ENCODE data around the gene SLC12A3. TPM values are rescaled to one million over a fixed set of nuclear protein-coding genes. Genes with fewer than 3 reads are reported as not detected.

SLC12A3 gene, protein sequence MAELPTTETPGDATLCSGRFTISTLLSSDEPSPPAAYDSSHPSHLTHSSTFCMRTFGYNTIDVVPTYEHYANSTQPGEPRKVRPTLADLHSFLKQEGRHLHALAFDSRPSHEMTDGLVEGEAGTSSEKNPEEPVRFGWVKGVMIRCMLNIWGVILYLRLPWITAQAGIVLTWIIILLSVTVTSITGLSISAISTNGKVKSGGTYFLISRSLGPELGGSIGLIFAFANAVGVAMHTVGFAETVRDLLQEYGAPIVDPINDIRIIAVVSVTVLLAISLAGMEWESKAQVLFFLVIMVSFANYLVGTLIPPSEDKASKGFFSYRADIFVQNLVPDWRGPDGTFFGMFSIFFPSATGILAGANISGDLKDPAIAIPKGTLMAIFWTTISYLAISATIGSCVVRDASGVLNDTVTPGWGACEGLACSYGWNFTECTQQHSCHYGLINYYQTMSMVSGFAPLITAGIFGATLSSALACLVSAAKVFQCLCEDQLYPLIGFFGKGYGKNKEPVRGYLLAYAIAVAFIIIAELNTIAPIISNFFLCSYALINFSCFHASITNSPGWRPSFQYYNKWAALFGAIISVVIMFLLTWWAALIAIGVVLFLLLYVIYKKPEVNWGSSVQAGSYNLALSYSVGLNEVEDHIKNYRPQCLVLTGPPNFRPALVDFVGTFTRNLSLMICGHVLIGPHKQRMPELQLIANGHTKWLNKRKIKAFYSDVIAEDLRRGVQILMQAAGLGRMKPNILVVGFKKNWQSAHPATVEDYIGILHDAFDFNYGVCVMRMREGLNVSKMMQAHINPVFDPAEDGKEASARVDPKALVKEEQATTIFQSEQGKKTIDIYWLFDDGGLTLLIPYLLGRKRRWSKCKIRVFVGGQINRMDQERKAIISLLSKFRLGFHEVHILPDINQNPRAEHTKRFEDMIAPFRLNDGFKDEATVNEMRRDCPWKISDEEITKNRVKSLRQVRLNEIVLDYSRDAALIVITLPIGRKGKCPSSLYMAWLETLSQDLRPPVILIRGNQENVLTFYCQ
- not detected in 2 replicates for total RNA-seq
- long read RNA-seq, result 0 reads

DNA sequence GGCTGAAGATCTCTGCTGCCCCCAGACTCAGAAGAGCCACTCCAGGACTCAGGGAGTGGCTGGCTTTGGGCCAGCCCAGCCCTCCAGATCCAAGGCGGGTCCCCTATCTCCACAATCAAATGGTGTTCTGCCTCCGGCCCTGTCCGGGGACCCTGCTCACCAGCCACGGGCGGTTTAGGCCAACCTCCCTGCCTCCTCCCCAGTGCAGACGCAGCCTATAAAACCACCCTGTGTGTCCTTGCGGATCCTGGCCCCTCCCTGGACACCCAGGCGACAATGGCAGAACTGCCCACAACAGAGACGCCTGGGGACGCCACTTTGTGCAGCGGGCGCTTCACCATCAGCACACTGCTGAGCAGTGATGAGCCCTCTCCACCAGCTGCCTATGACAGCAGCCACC, at the start of gene SLC12A3:
TSS of gene SLC12A3 (plus strand) at position 248 of the 400 bp plus-strand sequence. CDS start at position 277, 29 bp downstream.
- H3K4me1 Mint-ChIP-seq, result peaks cover 15% of the 10 kb centered on the region

DNA sequence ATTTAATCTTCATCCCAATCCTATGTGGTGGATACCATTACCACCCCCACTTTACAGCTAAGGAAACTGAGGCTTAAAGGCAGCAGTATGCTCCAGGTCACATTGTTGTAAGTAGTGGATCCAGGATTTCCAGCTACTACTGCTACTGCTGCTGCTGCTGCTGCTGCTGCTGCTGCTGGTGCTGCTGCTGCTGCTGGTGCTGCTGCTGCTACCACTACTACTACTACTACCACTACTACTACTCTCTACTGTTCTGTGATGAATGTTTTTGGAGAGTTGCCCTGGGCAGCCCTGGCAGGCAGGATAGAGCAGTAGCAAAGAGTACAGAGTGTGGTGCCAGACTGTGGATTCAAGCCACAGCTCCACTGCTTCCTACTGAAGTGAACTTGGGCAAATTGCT, 49.3 kb upstream of the SLC12A3 start:
- no peaks in the 10 kb centered on the region for H3K36me3 Mint-ChIP-seq (ENCODE audit: low read depth)
- TF ChIP-seq, protein P1, sequence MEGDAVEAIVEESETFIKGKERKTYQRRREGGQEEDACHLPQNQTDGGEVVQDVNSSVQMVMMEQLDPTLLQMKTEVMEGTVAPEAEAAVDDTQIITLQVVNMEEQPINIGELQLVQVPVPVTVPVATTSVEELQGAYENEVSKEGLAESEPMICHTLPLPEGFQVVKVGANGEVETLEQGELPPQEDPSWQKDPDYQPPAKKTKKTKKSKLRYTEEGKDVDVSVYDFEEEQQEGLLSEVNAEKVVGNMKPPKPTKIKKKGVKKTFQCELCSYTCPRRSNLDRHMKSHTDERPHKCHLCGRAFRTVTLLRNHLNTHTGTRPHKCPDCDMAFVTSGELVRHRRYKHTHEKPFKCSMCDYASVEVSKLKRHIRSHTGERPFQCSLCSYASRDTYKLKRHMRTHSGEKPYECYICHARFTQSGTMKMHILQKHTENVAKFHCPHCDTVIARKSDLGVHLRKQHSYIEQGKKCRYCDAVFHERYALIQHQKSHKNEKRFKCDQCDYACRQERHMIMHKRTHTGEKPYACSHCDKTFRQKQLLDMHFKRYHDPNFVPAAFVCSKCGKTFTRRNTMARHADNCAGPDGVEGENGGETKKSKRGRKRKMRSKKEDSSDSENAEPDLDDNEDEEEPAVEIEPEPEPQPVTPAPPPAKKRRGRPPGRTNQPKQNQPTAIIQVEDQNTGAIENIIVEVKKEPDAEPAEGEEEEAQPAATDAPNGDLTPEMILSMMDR (conservative IDR thresholded peaks at IDR 0.05), result no peak
- no peak for DNase-seq (ENCODE audit: low read depth, low spot score)
- no peaks in the 10 kb centered on the region for H3K9me3 Mint-ChIP-seq
- H3K27me3 Mint-ChIP-seq (ENCODE audit: low read depth), result no peaks in the 10 kb centered on the region
- no peak overlapping the region for H3K27ac Mint-ChIP-seq (ENCODE audit: unreplicated experiment)
- H3K4me1 Mint-ChIP-seq, result peaks cover 5% of the 10 kb centered on the region
- no peak overlapping the region for H3K4me3 Mint-ChIP-seq

More for the DNA sequence above, at the start of gene SLC12A3:
- Mint-ChIP-seq H3K36me3 (ENCODE audit: low read depth) (no peaks in the 10 kb centered on the region), H3K27me3 (ENCODE audit: low read depth) (no peaks in the 10 kb centered on the region), H3K27ac (ENCODE audit: unreplicated experiment) (no peak within 1 kb of the TSS), H3K4me3 (no peak within 1 kb of the TSS), H3K9me3 (no peaks in the 10 kb centered on the region)
- no peak for DNase-seq (ENCODE audit: low read depth, low spot score)
- TF ChIP-seq, protein P1 (conservative IDR thresholded peaks at IDR 0.05), result no peak

DNA sequence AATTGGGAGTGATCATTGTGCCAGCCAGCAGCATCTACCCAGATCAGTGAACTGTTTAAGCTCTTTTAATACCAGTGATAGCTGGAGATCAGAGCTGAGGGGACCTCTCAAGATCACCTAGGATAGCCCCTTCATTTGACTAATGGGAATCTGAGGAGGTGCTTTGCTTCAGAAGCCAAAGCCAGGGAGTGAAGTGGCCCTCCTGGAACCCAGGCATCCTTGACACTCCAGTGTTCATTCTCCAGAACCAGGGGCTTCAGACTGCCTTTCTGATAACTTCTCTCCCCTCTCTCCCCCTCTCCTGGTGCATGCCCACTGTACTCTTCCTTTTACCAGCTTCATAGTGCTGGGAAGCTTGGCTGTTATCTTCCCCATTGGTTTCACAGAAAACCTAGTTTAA, 48.0 kb upstream of the SLC12A3 start:
- peaks cover 5% of the 10 kb centered on the region for H3K4me1 Mint-ChIP-seq
- H3K9me3 Mint-ChIP-seq, result no peaks in the 10 kb centered on the region
- DNase-seq (ENCODE audit: low read depth, low spot score), result no peak
- H3K4me3 Mint-ChIP-seq, result no peak overlapping the region
- peaks cover 3% of the 10 kb centered on the region for H3K36me3 Mint-ChIP-seq (ENCODE audit: low read depth)
- TF ChIP-seq, protein P1 (conservative IDR thresholded peaks at IDR 0.05), result no peak
- no peak overlapping the region for H3K27ac Mint-ChIP-seq (ENCODE audit: unreplicated experiment)
- no peaks in the 10 kb centered on the region for H3K27me3 Mint-ChIP-seq (ENCODE audit: low read depth)

DNA sequence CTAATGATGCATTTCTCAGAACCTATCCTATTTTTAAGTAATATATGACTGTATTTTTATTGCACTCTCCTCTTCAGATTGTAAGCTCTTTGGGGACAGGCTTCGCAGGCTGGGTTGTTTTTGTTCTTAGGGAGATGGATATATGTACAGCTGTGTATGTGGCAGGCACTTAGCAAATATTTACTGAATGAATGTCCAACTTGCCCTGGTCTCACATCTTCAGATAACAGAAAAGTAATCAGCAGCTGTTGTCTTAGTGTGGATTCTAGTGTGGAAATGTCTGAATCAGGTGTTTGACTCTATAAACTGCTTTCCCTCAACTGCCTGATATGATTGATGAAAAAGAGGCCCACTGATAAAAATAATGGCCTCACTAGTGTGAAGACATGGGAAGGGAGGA, 47.1 kb upstream of the SLC12A3 start:
- peaks cover 8% of the 10 kb centered on the region for H3K4me1 Mint-ChIP-seq
- no peak overlapping the region for H3K4me3 Mint-ChIP-seq
- no peaks in the 10 kb centered on the region for H3K9me3 Mint-ChIP-seq
- no peaks in the 10 kb centered on the region for H3K27me3 Mint-ChIP-seq (ENCODE audit: low read depth)
- no peak overlapping the region for H3K27ac Mint-ChIP-seq (ENCODE audit: unreplicated experiment)
- TF ChIP-seq, protein P1 (conservative IDR thresholded peaks at IDR 0.05), result no peak
- peaks cover 3% of the 10 kb centered on the region for H3K36me3 Mint-ChIP-seq (ENCODE audit: low read depth)
- no peak for DNase-seq (ENCODE audit: low read depth, low spot score)

DNA sequence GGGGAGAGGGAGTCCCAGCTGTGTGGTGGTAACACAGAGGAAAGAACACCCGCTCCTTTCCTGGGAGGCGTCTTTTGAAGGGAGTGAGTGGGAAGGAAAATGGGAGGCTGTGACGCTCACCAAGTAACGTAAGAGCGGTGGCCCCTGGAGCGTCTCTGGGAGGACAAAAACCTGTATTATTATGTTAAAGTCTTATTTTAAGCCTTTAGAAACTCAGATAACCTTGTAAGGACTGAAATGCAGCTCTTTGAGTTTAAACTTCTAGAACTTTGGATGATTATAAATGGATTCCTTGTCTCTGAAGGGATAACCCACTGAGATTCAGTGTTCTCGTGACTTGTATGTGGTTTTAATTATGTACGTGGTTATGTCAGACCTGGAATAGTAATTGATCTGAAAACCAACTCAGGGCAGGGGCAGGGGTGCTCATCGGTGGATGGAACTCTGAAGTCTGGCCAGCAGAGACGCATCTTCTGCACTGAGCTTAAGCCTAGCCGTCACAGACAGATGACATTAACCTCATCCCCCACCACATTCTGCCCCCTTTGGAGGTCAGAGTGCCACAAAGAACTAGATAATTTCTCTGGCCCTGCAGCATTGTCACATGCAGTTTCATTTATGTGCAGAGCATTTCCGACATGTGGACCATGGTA, 41.8 kb upstream of the SLC12A3 start:
- H3K27ac Mint-ChIP-seq (ENCODE audit: unreplicated experiment), result peak overlapping the region; percentile 67
- H3K9me3 Mint-ChIP-seq, result no peaks in the 10 kb centered on the region
- H3K4me1 Mint-ChIP-seq, result peaks cover 24% of the 10 kb centered on the region
- H3K36me3 Mint-ChIP-seq (ENCODE audit: low read depth), result peaks cover 3% of the 10 kb centered on the region
- no peaks in the 10 kb centered on the region for H3K27me3 Mint-ChIP-seq (ENCODE audit: low read depth)
- H3K4me3 Mint-ChIP-seq, result no peak overlapping the region
- TF ChIP-seq, protein P1 (conservative IDR thresholded peaks at IDR 0.05), result no peak
- no peak for DNase-seq (ENCODE audit: low read depth, low spot score)

Measured in neural crest cell (in vitro differentiated cells).